GM12874 (cell line): ENCODE measurements around the gene FOLR1.

Source experiments
- TF ChIP-seq, protein P1 (sequence below): IDR thresholded peaks from 2 replicates; pipeline ENCODE4 v1.5.1; 2011; ENCODE audit warnings: low read depth, mild to moderate bottlenecking, control low read depth, low read length, moderate library complexity; ENCODE audit not compliant: insufficient read depth

FOLR1 gene

GRCh38 chr11:72228229-72228843, 36.4 kb downstream of the FOLR1 start:
- TF ChIP-seq, protein P1, sequence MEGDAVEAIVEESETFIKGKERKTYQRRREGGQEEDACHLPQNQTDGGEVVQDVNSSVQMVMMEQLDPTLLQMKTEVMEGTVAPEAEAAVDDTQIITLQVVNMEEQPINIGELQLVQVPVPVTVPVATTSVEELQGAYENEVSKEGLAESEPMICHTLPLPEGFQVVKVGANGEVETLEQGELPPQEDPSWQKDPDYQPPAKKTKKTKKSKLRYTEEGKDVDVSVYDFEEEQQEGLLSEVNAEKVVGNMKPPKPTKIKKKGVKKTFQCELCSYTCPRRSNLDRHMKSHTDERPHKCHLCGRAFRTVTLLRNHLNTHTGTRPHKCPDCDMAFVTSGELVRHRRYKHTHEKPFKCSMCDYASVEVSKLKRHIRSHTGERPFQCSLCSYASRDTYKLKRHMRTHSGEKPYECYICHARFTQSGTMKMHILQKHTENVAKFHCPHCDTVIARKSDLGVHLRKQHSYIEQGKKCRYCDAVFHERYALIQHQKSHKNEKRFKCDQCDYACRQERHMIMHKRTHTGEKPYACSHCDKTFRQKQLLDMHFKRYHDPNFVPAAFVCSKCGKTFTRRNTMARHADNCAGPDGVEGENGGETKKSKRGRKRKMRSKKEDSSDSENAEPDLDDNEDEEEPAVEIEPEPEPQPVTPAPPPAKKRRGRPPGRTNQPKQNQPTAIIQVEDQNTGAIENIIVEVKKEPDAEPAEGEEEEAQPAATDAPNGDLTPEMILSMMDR = no peak

DNA sequence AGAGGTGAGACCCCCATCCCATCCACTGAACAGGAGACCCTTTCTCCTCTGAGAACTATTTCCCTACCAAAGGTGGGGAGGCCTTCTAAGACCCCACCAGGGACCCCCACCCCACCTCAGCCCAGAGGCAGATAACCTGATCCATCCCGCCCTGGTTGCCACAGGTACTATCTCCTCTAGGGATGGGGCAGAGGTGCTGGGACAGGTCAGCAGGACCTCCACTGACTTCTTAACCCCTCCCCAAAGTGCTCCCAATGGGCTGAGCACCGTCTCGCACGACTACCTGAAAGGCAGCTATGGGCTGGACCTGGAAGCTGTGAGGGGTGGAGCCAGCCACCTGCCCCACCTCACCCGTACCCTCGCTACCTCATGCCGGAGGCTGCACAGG, 36.9 kb downstream of the FOLR1 start:
- TF ChIP-seq, protein P1 = no peak

- TF ChIP-seq, protein P1 = no peak
Measured at GRCh38 chr11:72229336-72229924, 37.5 kb downstream of the FOLR1 start.

- TF ChIP-seq, protein P1 = no peak
Measured at GRCh38 chr11:72229925-72230763, 38.2 kb downstream of the FOLR1 start.

- TF ChIP-seq, protein P1 = no peak
Measured at GRCh38 chr11:72230764-72231365, 38.9 kb downstream of the FOLR1 start.

GRCh38 chr11:72231396-72232259, 39.7 kb downstream of the FOLR1 start:
- TF ChIP-seq, protein P1 = no peak
